Measurements from ENCODE around the gene STK38. TPM values are rescaled to one million over a fixed set of nuclear protein-coding genes. Genes with fewer than 3 reads are reported as not detected.

The STK38 gene
- total RNA-seq, 4 donors from 2014 or later, result 27.3 to 52.9 (median 44.5) TPM

GRCh38 chr6:36492621-36493020 is 54.7 kb downstream of the STK38 start:
- TF ChIP-seq CTCF (IDR thresholded peaks at IDR 0.05; ENCODE audit: low read depth), result no peak

GRCh38 chr6:36492092-36492491 is 55.2 kb downstream of the STK38 start:
- no peak for TF ChIP-seq CTCF (IDR thresholded peaks at IDR 0.05; ENCODE audit: low read depth)

- no peak for TF ChIP-seq CTCF (IDR thresholded peaks at IDR 0.05; ENCODE audit: low read depth)
Observed at GRCh38 chr6:36491378-36491965, 55.8 kb downstream of the STK38 start.

- no peak for TF ChIP-seq CTCF (IDR thresholded peaks at IDR 0.05; ENCODE audit: low read depth)
Observed at GRCh38 chr6:36489426-36489825, 57.9 kb downstream of the STK38 start.

- no peak for TF ChIP-seq CTCF (IDR thresholded peaks at IDR 0.05; ENCODE audit: low read depth)
Observed at GRCh38 chr6:36488221-36488620, 59.1 kb downstream of the STK38 start.

- no peak for TF ChIP-seq CTCF (IDR thresholded peaks at IDR 0.05; ENCODE audit: low read depth)
Observed at GRCh38 chr6:36487698-36488097, 59.6 kb downstream of the STK38 start.

- no peak for TF ChIP-seq CTCF (IDR thresholded peaks at IDR 0.05; ENCODE audit: low read depth)
Observed at GRCh38 chr6:36484736-36485135, 62.5 kb downstream of the STK38 start.

Data from subcutaneous adipose tissue (tissue), 4 donors.